ENCODE measurements around the gene PRM1.

Gene PRM1

GRCh38 chr16:11276896-11277593 is 4.1 kb downstream of the PRM1 start:
- no peaks in the 10 kb centered on the region for H3K36me3 ChIP-seq (ENCODE audit: control insufficient read depth in 1 of 2, insufficient read depth in 2 of 2, low read depth in 1 of 2, low read length in 2 of 2)
- peaks cover 6 to 42% of the 10 kb centered on the region in 2 experiments for H3K27me3 ChIP-seq (ENCODE audit: control insufficient read depth in 1 of 2, insufficient read depth in 1 of 2, low read length in 2 of 2)
- no peak overlapping the region for H3K23ac ChIP-seq (ENCODE audit: low read length in 2 of 2)
- no peaks in the 10 kb centered on the region for H3K79me1 ChIP-seq (replicated peaks; ENCODE audit: low read length, poor library complexity, severe bottlenecking)
- H4K8ac ChIP-seq (ENCODE audit: low read length), result no peak overlapping the region
- H3K4me1 ChIP-seq (ENCODE audit: control insufficient read depth, insufficient read depth, low read depth, low read length), result peaks cover 4% of the 10 kb centered on the region
- no peak overlapping the region for H3K4ac ChIP-seq (ENCODE audit: low read depth in 1 of 2, low read length in 2 of 2)
- no peak overlapping the region for H3K9ac ChIP-seq (ENCODE audit: low read length)
- no peak overlapping the region for H3K4me2 ChIP-seq (ENCODE audit: low read length, poor library complexity, severe bottlenecking)
- H3K9me3 ChIP-seq (ENCODE audit: control insufficient read depth, low read length), result peaks cover 4% of the 10 kb centered on the region
- no peak overlapping the region for H3K14ac ChIP-seq (ENCODE audit: low read length in 2 of 2)
- no peak overlapping the region for H2AK5ac ChIP-seq (ENCODE audit: low read length, severe bottlenecking)
- no peak overlapping the region for H2AFZ ChIP-seq (ENCODE audit: low read depth, low read length)
- H2BK5ac ChIP-seq (ENCODE audit: low read depth, low read length, poor library complexity, severe bottlenecking), result no peak overlapping the region
- no peak overlapping the region for H2BK15ac ChIP-seq (ENCODE audit: low read depth, poor library complexity, severe bottlenecking)
- H2BK12ac ChIP-seq (ENCODE audit: low read length in 2 of 2), result no peak overlapping the region
- DNase-seq, result no peak
- H3K4me3 ChIP-seq (ENCODE audit: insufficient read depth in 1 of 2, low read depth in 1 of 2, low read length in 2 of 2), result no peak overlapping the region
- no peak overlapping the region for H4K91ac ChIP-seq (ENCODE audit: low read length)
- 91% methylated on average over 9 of the region's 11 CpGs for WGBS
- no peak overlapping the region for H3K18ac ChIP-seq (ENCODE audit: low read depth in 1 of 2, low read length in 2 of 2)
- H3K27ac ChIP-seq (ENCODE audit: low read length, poor library complexity, severe bottlenecking), result no peak overlapping the region
- no peak overlapping the region for H2BK120ac ChIP-seq (ENCODE audit: low read depth, low read length)

GRCh38 chr16:11276143-11276895 is 4.8 kb downstream of the PRM1 start, which contains the start of gene PRM2:
TSS of gene PRM2 (minus strand) at chr16:11276480. CDS start at chr16:11276370, 110 bp downstream.
- peaks cover 4% of the 10 kb centered on the region for H3K9me3 ChIP-seq (ENCODE audit: control insufficient read depth, low read length)
- no peaks in the 10 kb centered on the region for H3K79me1 ChIP-seq (replicated peaks; ENCODE audit: low read length, poor library complexity, severe bottlenecking)
- H2AK5ac ChIP-seq (ENCODE audit: low read length, severe bottlenecking), result no peak within 1 kb of the TSS
- H2BK120ac ChIP-seq (ENCODE audit: low read depth, low read length), result no peak within 1 kb of the TSS
- peak within 1 kb of the TSS in 1 of 2 experiments; percentile 87 for H3K14ac ChIP-seq (ENCODE audit: low read length in 2 of 2)
- no peak within 1 kb of the TSS for H3K4ac ChIP-seq (ENCODE audit: low read depth in 1 of 2, low read length in 2 of 2)
- H4K91ac ChIP-seq (ENCODE audit: low read length), result no peak within 1 kb of the TSS
- H3K4me1 ChIP-seq (ENCODE audit: control insufficient read depth, insufficient read depth, low read depth, low read length), result peaks cover 4% of the 10 kb centered on the region
- no peak within 1 kb of the TSS for H3K27ac ChIP-seq (ENCODE audit: low read length, poor library complexity, severe bottlenecking)
- H4K8ac ChIP-seq (ENCODE audit: low read length), result no peak within 1 kb of the TSS
- no peak for DNase-seq
- no peak within 1 kb of the TSS for H3K4me3 ChIP-seq (ENCODE audit: insufficient read depth in 1 of 2, low read depth in 1 of 2, low read length in 2 of 2)
- H2AFZ ChIP-seq (ENCODE audit: low read depth, low read length), result no peak within 1 kb of the TSS
- no peak within 1 kb of the TSS for H3K18ac ChIP-seq (ENCODE audit: low read depth in 1 of 2, low read length in 2 of 2)
- H2BK5ac ChIP-seq (ENCODE audit: low read depth, low read length, poor library complexity, severe bottlenecking), result no peak within 1 kb of the TSS
- no peak within 1 kb of the TSS for H3K9ac ChIP-seq (ENCODE audit: low read length)
- WGBS, result 94% methylated on average over 26 of the region's 26 CpGs
- no peak within 1 kb of the TSS for H2BK12ac ChIP-seq (ENCODE audit: low read length in 2 of 2)
- no peak within 1 kb of the TSS for H3K23ac ChIP-seq (ENCODE audit: low read length in 2 of 2)
- H3K4me2 ChIP-seq (ENCODE audit: low read length, poor library complexity, severe bottlenecking), result no peak within 1 kb of the TSS
- H2BK15ac ChIP-seq (ENCODE audit: low read depth, poor library complexity, severe bottlenecking), result no peak within 1 kb of the TSS
- H3K36me3 ChIP-seq (ENCODE audit: control insufficient read depth in 1 of 2, insufficient read depth in 2 of 2, low read depth in 1 of 2, low read length in 2 of 2), result no peaks in the 10 kb centered on the region
- H3K27me3 ChIP-seq (ENCODE audit: control insufficient read depth in 1 of 2, insufficient read depth in 1 of 2, low read length in 2 of 2), result peaks cover 5 to 40% of the 10 kb centered on the region in 2 experiments

- peaks cover 4% of the 10 kb centered on the region for H3K4me1 ChIP-seq (ENCODE audit: control insufficient read depth, insufficient read depth, low read depth, low read length)
- H3K4ac ChIP-seq (ENCODE audit: low read depth in 1 of 2, low read length in 2 of 2), result no peak overlapping the region
- DNase-seq, result no peak
- no peaks in the 10 kb centered on the region for H3K79me1 ChIP-seq (replicated peaks; ENCODE audit: low read length, poor library complexity, severe bottlenecking)
- H2AFZ ChIP-seq (ENCODE audit: low read depth, low read length), result no peak overlapping the region
- H3K27me3 ChIP-seq (ENCODE audit: control insufficient read depth in 1 of 2, insufficient read depth in 1 of 2, low read length in 2 of 2), result peaks cover 5 to 42% of the 10 kb centered on the region in 2 experiments
- H3K4me2 ChIP-seq (ENCODE audit: low read length, poor library complexity, severe bottlenecking), result no peak overlapping the region
- no peak overlapping the region for H2BK12ac ChIP-seq (ENCODE audit: low read length in 2 of 2)
- H3K9me3 ChIP-seq (ENCODE audit: control insufficient read depth, low read length), result peaks cover 4% of the 10 kb centered on the region
- no peaks in the 10 kb centered on the region for H3K36me3 ChIP-seq (ENCODE audit: control insufficient read depth in 1 of 2, insufficient read depth in 2 of 2, low read depth in 1 of 2, low read length in 2 of 2)
- H3K9ac ChIP-seq (ENCODE audit: low read length), result no peak overlapping the region
- peak overlapping the region; percentile 28 for H4K8ac ChIP-seq (ENCODE audit: low read length)
- H2BK5ac ChIP-seq (ENCODE audit: low read depth, low read length, poor library complexity, severe bottlenecking), result no peak overlapping the region
- no peak overlapping the region for H3K27ac ChIP-seq (ENCODE audit: low read length, poor library complexity, severe bottlenecking)
- H2BK120ac ChIP-seq (ENCODE audit: low read depth, low read length), result no peak overlapping the region
- no peak overlapping the region for H3K14ac ChIP-seq (ENCODE audit: low read length in 2 of 2)
- WGBS, result 94% methylated on average over 6 of the region's 7 CpGs
- H3K4me3 ChIP-seq (ENCODE audit: insufficient read depth in 1 of 2, low read depth in 1 of 2, low read length in 2 of 2), result no peak overlapping the region
- H4K91ac ChIP-seq (ENCODE audit: low read length), result no peak overlapping the region
- H2BK15ac ChIP-seq (ENCODE audit: low read depth, poor library complexity, severe bottlenecking), result no peak overlapping the region
- no peak overlapping the region for H3K23ac ChIP-seq (ENCODE audit: low read length in 2 of 2)
- no peak overlapping the region for H3K18ac ChIP-seq (ENCODE audit: low read depth in 1 of 2, low read length in 2 of 2)
- H2AK5ac ChIP-seq (ENCODE audit: low read length, severe bottlenecking), result no peak overlapping the region
These were observed 6.2 kb downstream of the PRM1 start for GRCh38 chr16:11274964-11275363.

- DNase-seq, result peak; percentile 53
- H2BK12ac ChIP-seq (ENCODE audit: low read length in 2 of 2), result no peak overlapping the region
- H3K4me1 ChIP-seq (ENCODE audit: control insufficient read depth, insufficient read depth, low read depth, low read length), result peaks cover 4% of the 10 kb centered on the region
- no peak overlapping the region for H3K23ac ChIP-seq (ENCODE audit: low read length in 2 of 2)
- WGBS, result 32% methylated on average over 2 of the region's 3 CpGs
- H3K4ac ChIP-seq (ENCODE audit: low read depth in 1 of 2, low read length in 2 of 2), result no peak overlapping the region
- H4K91ac ChIP-seq (ENCODE audit: low read length), result peak overlapping the region; percentile 57
- H2BK15ac ChIP-seq (ENCODE audit: low read depth, poor library complexity, severe bottlenecking), result no peak overlapping the region
- no peak overlapping the region for H3K4me3 ChIP-seq (ENCODE audit: insufficient read depth in 1 of 2, low read depth in 1 of 2, low read length in 2 of 2)
- no peaks in the 10 kb centered on the region for H3K79me1 ChIP-seq (replicated peaks; ENCODE audit: low read length, poor library complexity, severe bottlenecking)
- no peak overlapping the region for H2BK120ac ChIP-seq (ENCODE audit: low read depth, low read length)
- no peak overlapping the region for H3K27ac ChIP-seq (ENCODE audit: low read length, poor library complexity, severe bottlenecking)
- no peak overlapping the region for H3K9ac ChIP-seq (ENCODE audit: low read length)
- H3K9me3 ChIP-seq (ENCODE audit: control insufficient read depth, low read length), result peaks cover 4% of the 10 kb centered on the region
- H3K36me3 ChIP-seq (ENCODE audit: control insufficient read depth in 1 of 2, insufficient read depth in 2 of 2, low read depth in 1 of 2, low read length in 2 of 2), result no peaks in the 10 kb centered on the region
- no peak overlapping the region for H2AK5ac ChIP-seq (ENCODE audit: low read length, severe bottlenecking)
- H3K14ac ChIP-seq (ENCODE audit: low read length in 2 of 2), result no peak overlapping the region
- H4K8ac ChIP-seq (ENCODE audit: low read length), result no peak overlapping the region
- no peak overlapping the region for H2AFZ ChIP-seq (ENCODE audit: low read depth, low read length)
- no peak overlapping the region for H2BK5ac ChIP-seq (ENCODE audit: low read depth, low read length, poor library complexity, severe bottlenecking)
- no peak overlapping the region for H3K4me2 ChIP-seq (ENCODE audit: low read length, poor library complexity, severe bottlenecking)
- peak overlapping the region; percentile 38 to 50 for H3K18ac ChIP-seq (ENCODE audit: low read depth in 1 of 2, low read length in 2 of 2)
- peaks cover 5 to 33% of the 10 kb centered on the region in 2 experiments for H3K27me3 ChIP-seq (ENCODE audit: control insufficient read depth in 1 of 2, insufficient read depth in 1 of 2, low read length in 2 of 2)
These were observed 7.3 kb downstream of the PRM1 start for GRCh38 chr16:11273721-11274324.

Data from mesenchymal stem cell (in vitro differentiated cells and primary cell).